IPS-18c (cell line): ENCODE measurements around the gene AIG1.
"Not testable (repeated sequence)": the region's sequence is repeated elsewhere in the genome, so short reads cannot be mapped to it uniquely, and the experiment has no call there.

Source experiments
- H3K4me3 ChIP-seq: 2 replicates; pipeline ENCODE4 v1.7.0; 2013; ENCODE audit warnings: low read depth, mild to moderate bottlenecking, low read length, moderate library complexity; ENCODE audit not compliant: insufficient read depth
- H3K9me3 ChIP-seq: one replicate; pipeline ENCODE4 v1.6.1; 2013; ENCODE audit warnings: mild to moderate bottlenecking, low read length, moderate library complexity; ENCODE audit not compliant: control insufficient read depth, insufficient read depth

AIG1 gene

DNA sequence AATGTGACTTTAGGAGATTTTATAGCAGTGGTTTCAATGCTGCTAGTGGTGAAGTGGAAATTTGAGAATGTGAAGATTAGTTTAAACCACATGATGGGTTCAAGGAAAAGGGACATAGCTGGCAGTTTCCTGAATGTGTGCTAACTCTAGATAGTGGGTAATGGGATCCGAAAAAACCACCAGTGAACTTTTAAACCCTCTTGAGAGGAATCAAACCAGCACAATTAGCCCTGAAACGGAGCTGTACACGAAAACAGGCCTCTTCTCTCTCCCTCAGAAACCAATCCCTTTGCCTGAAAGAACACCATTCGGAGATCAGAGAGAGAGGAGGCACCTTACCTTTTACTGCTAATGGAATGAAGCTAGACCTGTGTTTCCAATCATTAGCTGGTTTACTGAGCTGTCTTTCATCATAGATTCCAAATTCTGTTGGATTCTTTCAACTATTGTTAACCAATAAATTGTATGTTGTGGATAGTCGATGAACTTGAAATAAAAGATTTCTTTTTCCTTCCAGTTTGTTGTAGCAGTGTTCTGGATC lies 103.9 kb downstream of the AIG1 start:
- H3K4me3 ChIP-seq: no peak overlapping the region
- H3K9me3 ChIP-seq: no peaks in the 10 kb centered on the region

DNA sequence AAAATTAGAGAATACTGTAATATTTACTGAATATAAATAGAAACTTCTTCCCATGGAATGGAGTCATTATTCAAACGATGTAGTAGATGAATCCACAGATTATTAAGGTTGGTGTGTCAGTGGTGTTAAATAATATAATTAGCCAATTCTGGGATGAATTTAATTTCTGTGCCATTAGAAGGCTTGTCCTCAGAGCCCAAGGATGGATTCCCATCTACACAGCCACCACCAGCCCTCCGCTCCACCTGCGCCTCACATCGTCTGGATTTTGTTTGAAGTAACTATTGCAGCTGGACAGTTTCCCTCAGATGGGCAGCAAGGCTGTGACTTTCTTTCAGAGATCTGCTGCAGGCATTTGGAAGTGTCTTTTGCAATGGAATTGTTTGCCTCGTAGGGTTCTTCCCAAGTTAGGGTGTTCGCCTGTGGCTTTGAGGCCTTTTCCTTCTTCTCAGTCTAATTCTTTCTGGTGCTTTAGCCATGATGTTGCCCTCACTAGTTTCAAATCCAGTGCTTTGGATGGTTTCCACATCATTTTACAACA lies 104.7 kb downstream of the AIG1 start:
- Histone ChIP-seq H3K4me3 (no peak overlapping the region), H3K9me3 (no peaks in the 10 kb centered on the region)

DNA sequence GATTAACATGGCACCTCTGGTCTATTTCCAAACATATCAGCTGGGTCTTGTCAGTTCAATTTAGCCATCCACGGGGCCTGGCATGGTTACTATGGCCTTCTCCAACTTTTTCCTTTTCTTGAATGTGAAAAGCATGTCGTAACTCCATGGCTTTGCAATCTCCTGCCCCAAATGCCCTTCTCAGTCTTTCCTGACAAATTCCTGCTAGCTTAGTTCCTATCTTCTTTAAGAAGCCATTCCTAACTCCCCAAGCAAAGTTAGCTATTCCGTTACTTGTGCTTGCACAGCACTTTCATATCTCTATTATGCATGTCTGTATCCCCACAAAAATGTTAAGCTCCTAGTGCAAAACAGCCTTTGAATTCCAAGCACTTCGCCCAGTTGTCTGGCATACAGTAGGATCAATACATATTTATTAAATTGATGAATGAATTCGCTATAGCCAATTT lies 105.6 kb downstream of the AIG1 start:
- Histone ChIP-seq H3K4me3 (no peak overlapping the region), H3K9me3 (no peaks in the 10 kb centered on the region)

DNA sequence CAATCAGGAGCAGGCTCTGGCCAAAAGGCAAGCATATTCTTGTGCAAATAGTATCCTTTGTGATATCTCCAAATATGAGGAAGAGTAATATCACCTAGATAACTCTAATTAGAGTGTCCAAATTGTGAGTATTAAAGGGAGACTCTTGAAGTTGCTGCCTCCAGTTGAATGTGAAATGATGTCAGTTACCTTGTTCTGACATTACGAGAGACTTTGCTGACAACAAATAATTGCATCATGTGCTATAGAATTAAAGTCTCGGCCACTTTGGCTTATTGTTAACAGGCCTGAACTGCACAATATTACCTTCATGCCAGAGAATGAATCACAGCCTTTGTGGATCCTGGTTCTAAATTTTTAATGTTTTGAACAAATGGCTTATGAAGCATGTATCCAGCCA lies 106.5 kb downstream of the AIG1 start:
- Histone ChIP-seq H3K9me3 (no peaks in the 10 kb centered on the region), H3K4me3 (no peak overlapping the region)

DNA sequence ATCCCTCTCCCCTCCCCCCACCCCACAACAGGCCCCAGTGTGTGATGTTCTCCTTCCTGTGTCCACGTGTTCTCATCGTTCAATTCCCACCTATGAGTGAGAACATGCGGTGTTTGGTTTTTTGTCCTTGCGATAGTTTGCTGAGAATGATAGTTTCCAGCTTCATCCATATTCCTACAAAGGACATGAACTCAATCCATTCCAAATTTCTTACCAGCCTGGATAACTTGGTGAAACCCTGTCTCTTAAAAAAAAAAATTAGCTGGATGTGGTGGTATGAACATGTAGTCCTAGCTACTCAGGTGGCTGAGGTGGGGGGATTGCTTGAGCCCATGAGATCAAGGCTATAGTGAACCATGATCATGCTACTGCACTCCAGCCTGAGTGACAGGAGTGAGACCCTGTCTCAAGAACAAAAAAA lies 107.7 kb downstream of the AIG1 start:
- H3K4me3 ChIP-seq, H3K9me3 ChIP-seq: not testable (repeated sequence)

DNA sequence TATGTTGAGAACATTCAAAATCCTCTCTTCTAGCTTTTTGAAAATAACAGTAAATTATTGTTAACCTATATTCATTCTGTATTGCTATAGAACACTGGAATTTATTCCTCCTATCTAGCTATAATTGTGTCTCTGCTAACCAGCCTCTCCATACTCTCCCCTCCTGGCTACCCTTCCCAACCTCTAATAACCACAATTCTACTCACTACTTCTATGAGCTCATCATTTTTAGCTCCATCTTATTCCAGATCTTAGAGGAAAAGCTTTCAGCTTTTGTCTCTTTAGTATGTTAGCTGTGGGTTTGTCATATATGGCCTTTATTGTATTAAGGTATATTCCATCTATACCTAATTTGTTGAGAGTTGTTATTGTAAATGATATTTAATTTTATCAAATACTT lies 108.8 kb downstream of the AIG1 start:
- Histone ChIP-seq H3K4me3 (no peak overlapping the region), H3K9me3 (no peaks in the 10 kb centered on the region)

DNA sequence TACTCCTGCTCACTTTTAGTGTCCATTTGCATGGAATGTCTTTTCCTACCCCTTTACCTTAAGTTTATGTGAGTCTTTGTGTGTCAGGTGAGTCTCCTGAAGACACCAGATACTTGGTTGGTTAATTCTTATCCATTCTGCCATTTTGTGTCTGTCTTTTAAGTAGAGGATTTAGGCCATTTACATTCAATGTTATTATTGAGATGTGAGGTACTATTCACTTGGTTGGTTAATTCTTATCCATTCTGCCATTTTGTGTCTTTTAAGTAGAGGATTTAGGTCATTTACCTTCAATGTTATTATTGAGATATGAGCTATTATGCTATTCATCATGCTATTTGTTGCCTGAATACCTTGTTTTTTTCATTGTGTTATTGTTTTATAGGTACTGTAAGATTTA lies 113.8 kb downstream of the AIG1 start:
- Histone ChIP-seq H3K4me3 (no peak overlapping the region), H3K9me3 (no peaks in the 10 kb centered on the region)

DNA sequence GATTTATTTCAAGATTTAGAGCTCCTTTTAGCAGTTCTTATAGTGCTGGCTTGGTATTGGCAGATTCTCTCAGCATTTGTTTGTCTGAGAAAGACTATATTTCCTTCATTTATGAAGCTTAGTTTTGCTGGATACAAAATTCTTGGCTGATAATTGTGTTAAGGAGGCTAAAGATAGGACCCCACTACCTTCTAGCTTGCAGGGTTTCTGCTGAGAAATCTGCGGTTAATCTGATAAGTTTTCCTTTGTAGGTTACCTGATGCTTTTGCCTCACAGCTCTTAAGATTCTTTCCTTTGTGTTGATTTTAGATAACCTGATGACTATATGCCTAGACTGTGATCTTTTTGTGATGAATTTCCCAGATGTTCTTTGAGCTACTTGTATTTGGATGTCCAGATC lies 114.3 kb downstream of the AIG1 start:
- H3K9me3 ChIP-seq: no peaks in the 10 kb centered on the region
- H3K4me3 ChIP-seq: no peak overlapping the region

DNA sequence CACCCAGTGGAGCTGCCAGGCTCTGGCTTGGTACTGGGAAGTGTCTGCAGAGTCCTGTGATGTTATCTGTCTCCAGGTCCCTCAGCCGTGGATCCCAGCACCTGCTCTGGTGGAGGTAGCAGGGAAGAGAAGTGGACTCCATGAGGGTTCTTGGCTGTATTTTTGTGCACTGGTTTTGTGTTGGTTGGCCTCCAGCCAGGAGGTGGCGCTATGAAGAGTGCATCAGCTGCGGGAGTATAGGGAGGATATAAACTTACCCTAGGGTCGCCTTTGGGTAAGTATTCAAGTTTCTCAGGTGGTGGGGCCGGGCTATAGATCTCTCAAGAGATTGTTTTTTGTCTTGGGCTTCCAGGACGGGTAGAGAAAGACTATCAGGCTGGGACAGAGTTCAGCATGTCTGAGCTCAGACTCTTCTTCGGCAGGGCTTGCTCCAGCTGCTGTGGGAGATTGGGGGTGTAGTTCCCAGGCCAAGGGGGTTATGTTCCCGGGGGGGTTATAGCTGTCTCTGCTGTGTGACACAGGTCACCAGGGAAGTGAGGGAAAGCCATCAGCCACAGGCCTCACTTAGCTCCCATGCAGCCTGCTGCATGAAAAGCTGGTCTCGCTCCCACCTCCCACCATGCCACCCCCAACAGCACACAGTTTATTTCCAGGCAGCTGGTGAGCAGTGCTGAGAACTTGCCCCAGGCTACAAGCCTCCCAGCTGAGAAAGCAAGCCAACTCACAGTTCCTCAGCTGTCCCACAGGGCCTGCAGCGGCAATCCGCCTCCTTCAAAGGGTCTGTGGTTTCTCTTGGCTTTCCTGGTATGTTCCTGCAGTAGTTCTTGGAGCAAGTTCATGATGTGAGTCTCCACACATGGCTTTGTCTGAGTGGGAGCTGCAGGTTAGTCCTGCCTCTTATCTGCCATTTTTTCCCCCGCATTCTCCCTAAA lies 115.7 kb downstream of the AIG1 start:
- Histone ChIP-seq H3K4me3 (no peak overlapping the region), H3K9me3 (no peaks in the 10 kb centered on the region)

DNA sequence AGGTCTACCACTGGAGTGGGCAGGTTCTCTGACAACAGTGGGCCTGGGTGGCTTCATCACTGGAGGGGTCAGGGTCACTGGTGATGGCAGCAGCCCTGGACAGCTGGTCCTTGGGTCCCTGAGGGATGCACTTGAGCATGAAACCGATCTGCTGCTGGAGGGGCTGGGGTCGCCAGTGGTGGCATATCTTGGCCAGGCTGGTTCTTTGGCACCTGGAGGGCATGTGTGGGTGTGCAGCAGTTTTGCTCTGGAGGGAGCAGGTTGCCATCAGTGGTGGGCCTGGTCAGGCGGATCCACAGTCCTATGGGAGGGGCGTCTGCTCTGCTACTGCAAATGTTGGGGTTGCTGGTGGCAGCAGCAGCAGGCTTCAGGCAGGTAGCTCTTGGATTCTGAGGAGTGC lies 117.0 kb downstream of the AIG1 start:
- H3K9me3 ChIP-seq: no peaks in the 10 kb centered on the region
- no peak overlapping the region for H3K4me3 ChIP-seq

DNA sequence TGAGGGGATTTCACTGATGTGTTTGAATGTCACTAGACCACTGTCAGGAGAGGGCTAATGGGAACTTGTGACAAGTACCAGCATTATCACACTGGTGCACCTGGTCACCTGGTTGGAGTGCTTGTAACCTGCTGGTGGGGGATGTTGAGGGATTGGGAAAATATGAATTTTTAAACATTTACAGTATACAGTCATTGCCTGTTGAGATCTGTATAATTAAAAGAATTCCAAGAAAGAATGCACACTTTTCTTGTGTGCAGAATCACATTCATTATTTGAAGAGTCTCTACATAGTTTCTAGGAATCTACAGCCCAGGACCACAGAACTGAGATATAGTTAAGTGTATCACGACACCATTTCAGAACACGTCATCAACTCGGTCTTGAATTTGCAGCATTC lies 118.4 kb downstream of the AIG1 start:
- H3K9me3 ChIP-seq: no peaks in the 10 kb centered on the region
- no peak overlapping the region for H3K4me3 ChIP-seq

DNA sequence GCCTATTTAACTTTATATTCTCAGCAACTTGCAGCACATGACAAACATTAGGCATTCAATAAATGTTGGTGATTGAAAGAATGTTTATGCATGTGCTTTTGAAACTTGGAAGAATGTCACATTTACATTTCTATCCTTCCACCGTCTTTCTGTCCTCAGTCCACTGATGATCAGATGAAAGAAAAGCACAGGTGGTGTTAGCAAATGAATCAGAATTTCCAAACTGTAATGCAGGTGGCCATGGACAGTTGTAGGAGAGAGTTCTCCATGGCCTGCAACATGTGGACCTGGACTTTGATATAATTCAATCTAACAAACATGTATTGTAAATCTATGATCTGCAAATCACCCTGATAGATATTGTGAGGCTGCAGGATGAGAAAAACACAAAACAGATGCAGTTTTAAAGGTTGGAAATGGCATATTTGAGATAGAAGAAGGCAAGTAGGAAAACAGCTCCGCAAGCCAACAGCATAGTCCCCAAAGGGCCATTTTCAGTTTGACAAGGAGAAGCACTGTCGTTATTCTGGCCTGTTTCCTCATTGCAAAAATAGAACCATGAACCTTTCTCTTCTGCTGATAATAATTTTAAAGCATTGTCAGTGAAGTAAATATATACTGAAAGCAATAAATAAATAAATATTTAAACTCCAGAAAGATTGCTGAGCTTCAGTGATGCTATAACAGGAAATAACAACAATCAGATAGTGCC lies 119.4 kb downstream of the AIG1 start:
- Histone ChIP-seq H3K9me3 (no peaks in the 10 kb centered on the region), H3K4me3 (no peak overlapping the region)

DNA sequence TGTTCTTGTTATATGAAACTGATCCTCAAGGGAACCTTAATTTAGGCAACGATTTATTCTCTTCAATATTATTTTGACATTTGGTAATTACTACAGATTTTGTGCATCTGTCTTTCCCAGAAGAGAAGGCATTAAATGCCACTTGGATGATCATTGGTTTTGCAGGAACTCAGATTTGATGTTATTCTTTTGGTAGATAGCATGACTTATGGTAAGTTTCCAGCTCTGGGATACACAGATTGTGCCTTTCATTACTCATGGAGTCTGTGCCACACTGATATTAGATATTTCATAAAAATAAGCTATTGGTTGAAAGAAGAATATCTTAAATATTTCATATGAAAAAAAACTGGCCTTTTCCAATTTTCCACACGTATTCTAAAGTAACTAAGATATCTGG lies 120.1 kb downstream of the AIG1 start:
- Histone ChIP-seq H3K9me3 (no peaks in the 10 kb centered on the region), H3K4me3 (no peak overlapping the region)

DNA sequence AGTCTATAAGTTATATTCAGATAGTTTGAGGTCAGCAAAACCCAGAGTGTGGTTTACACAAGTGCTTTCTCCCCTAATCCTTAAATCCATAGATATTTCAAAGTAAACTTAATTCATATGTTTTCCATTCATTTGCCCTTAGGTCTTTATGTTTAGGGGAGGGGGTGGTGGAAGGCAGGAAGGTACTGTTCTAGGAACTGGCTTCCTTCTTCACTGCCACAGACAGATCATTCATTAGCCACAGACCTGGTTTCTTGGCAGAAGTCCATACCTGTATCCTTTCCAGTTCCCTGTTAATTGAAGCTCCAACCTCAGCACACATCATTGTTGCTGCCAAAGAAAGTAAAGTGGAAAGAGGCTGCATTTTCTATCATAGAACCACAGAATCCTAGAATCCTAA lies 123.0 kb downstream of the AIG1 start:
- Histone ChIP-seq H3K4me3 (no peak overlapping the region), H3K9me3 (no peaks in the 10 kb centered on the region)

DNA sequence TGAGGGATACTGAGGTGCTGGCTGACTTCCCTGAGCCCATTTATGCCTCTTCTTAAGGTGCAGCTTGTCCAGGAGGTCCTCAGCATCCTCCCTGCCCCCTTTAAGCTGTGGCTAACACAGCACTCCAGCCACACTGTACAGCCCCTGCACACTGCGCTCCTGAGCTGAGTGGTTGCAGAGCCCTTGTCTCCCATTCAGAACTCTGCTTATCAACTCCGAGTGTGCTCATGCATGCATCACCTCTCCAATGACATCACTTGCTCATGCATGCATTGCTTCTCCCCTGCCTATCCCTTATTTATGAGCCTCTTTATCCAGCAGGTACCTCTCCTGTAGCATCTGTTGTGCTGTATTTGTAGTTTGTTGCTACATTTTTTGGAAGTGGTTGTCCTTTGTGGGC lies 124.6 kb downstream of the AIG1 start:
- no peaks in the 10 kb centered on the region for H3K9me3 ChIP-seq
- H3K4me3 ChIP-seq: no peak overlapping the region

DNA sequence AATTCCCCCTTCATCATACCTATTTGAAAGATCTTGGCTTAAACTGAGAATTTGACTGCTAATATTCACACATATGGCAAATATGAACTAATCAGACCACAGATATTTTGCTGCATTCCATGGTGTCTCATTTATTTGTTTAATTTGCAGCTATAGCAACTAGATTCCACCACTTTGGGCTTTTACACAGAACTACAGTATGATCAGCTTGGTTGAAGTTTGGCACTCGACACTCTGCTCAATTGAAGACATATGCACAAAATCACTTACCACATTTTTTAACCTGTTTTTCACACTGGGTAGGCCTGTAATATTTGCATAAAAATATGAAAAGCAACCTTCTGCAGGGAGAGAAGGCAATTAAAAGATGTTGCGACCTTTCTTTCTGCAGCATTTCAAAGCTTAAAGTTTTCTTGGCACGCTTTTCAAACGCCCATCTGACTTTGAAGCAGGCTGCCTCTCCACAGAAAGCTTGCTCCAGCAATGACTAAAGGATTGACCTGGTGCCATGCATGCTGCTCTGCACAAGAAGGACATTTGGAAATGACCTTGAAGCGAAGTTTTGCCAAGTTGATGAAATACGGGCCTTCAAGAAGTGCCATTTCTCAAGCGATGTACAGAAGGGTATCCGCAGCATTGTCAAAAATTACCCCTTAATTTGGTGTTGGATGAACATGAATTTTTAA lies 126.7 kb downstream of the AIG1 start:
- Histone ChIP-seq H3K9me3 (no peaks in the 10 kb centered on the region), H3K4me3 (no peak overlapping the region)

DNA sequence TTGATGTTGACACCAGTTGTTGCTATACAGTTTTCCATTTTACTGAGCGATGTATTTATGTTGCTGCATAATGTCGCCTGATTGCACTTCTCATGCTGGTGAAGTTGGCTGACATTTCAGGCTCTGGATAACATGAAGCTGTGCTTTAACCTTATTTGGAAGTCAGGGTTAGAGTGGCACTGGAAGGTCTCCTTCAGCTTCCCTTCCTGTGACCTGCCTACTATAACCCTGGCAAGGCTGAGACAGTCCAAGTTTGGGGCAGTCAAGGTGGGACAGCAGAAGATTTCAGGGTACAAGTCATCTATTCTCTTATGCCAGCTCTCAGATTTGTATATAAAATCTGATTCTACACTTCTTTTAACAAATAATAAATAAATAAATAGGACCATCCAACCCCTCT lies 127.6 kb downstream of the AIG1 start:
- H3K4me3 ChIP-seq: no peak overlapping the region

More for the DNA sequence above, 127.6 kb downstream of the AIG1 start:
- H3K9me3 ChIP-seq: no peaks in the 10 kb centered on the region
